ENCODE data around the gene ARHGEF26.

DNA sequence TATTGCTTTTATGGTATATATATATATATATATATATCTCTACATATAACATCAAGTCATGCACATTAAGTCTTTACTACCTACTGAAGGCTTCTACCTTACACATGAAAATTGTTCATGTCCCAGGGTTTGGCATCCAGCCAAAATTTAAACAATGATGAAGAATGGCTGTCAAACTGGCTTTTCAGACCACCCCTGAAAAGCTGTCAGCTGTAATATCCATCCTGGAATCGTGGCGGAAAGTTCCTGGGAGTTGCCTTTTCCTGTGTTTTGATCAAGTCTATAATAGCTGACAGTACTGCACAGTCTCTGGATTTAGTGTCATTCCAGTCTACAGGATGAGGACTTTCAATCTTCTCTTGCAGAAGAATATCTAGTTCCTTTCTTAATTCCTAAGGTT, 154.8 kb downstream of the ARHGEF26 start:
- TF ChIP-seq, protein P1, sequence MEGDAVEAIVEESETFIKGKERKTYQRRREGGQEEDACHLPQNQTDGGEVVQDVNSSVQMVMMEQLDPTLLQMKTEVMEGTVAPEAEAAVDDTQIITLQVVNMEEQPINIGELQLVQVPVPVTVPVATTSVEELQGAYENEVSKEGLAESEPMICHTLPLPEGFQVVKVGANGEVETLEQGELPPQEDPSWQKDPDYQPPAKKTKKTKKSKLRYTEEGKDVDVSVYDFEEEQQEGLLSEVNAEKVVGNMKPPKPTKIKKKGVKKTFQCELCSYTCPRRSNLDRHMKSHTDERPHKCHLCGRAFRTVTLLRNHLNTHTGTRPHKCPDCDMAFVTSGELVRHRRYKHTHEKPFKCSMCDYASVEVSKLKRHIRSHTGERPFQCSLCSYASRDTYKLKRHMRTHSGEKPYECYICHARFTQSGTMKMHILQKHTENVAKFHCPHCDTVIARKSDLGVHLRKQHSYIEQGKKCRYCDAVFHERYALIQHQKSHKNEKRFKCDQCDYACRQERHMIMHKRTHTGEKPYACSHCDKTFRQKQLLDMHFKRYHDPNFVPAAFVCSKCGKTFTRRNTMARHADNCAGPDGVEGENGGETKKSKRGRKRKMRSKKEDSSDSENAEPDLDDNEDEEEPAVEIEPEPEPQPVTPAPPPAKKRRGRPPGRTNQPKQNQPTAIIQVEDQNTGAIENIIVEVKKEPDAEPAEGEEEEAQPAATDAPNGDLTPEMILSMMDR (IDR thresholded peaks at IDR 0.05): no peak
- TF ChIP-seq POLR2A (IDR thresholded peaks at IDR 0.05) (no peak), EP300 (IDR thresholded peaks at IDR 0.05) (no peak), POLR2AphosphoS5 (IDR thresholded peaks at IDR 0.05) (no peak)
